Measurements from ENCODE around the gene CCDC74B.

DNA sequence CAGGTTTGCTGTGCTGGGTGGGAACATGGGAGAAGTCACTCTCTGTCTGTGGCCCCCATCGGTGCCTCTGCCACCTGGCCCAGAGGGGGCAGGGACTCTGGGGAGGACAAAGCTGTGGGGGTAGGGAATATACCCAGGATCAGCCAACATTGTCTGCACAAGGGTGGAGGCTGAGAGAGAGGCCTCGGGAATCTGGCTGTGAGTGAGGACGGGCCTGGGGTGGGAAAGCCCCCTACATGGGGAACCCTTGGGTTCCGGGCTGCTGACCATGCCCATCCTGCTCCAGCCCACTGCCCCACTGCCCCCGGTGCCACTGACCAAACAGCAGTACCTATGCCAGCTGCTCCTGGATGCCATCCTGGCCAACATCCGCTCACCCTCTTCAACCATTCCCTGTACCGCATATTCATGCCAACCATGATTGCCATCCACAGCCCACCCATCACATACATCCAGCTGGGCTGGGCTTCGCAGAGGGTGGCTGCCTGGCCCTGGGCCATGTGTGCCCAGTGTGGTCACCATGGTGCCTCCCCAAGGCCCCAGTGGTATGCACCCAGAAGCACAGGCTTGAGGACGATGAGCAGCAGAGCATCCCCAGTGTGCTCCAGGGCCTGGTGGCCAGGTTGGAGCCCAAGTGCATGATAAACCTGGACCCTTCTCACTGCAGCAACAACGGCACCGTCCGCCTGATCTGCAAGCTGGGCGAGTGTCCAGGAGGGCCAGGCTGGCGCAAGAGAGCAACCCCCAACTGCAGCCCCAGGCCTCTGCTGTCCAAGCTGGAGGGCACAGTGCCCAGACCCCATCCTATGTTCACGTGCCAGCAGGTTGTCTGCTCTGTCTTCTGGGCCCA lies 9.0 kb downstream of the CCDC74B start:
- TF ChIP-seq OSR1 (CRISPR knock-in tag; IDR thresholded peaks at IDR 0.05) (no peak), ZFP3 (CRISPR knock-in tag; IDR thresholded peaks at IDR 0.05) (no peak), ESRRG (CRISPR knock-in tag; IDR thresholded peaks at IDR 0.05) (no peak)

Measured in SK-N-SH treated with all-trans-retinoic acid at 6 μM for 48 hours (cell line).